Right ventricle myocardium superior (tissue), 1 donor: ENCODE results near the gene MICA. TPM values are rescaled to one million over a fixed set of nuclear protein-coding genes. Genes with fewer than 3 reads are reported as not detected.

Source experiments
- microRNA-seq: library from miRNA; unstranded; fragments of <30 nt; microRNA quantifications from one replicate; pipeline ENCODE4 v1.2.0, GENCODE V29; 2020
- total RNA-seq: library from RNA; stranded (reverse); fragmentation: NEBNext Ultra II Directional; extraction: Animal tissue kit (Norgen Biotek cat#: 25700); gene quantifications from one replicate; pipeline ENCODE4 v1.2.1, GENCODE V29; 2021
- donor health status: DM: no; HTN: yes; CAD: no; lungs with severe emphysema.

The MICA gene
- total RNA-seq, 1 donor from 2014 or later = 9.2 TPM

Small RNAs within 50 kb of the gene (microRNA-seq; reads per million reads assigned to microRNA genes)
- gene MIR6891 = not detected

Other genes starting within 250 kb of the MICA start
- gene CCHCR1, start 245.8 kb upstream of the MICA start, total RNA-seq = 10.9 TPM
- 3.6 TPM for gene TCF19, start 245.0 kb upstream of the MICA start, total RNA-seq
- gene POU5F1, start 232.9 kb upstream of the MICA start, total RNA-seq = 0.94 TPM
- gene HLA-C, start 131.5 kb upstream of the MICA start, total RNA-seq = 156 TPM
- gene HLA-B, start 46.4 kb upstream of the MICA start, total RNA-seq = 398 TPM
- 1.3 TPM for gene MICB, start 94.5 kb downstream of the MICA start, total RNA-seq
- not detected for gene MCCD1, start 125.4 kb downstream of the MICA start, total RNA-seq
- 145 TPM for gene DDX39B, start 138.4 kb downstream of the MICA start, total RNA-seq
- 2.3 TPM for gene ATP6V1G2, start 143.0 kb downstream of the MICA start, total RNA-seq
- gene NFKBIL1, start 144.0 kb downstream of the MICA start, total RNA-seq = 9.2 TPM
- gene LTA, start 168.7 kb downstream of the MICA start, total RNA-seq = not detected
- 0.59 TPM for gene TNF, start 172.0 kb downstream of the MICA start, total RNA-seq
- gene LTB, start 178.8 kb downstream of the MICA start, total RNA-seq = not detected
- 5.5 TPM for gene LST1, start 182.7 kb downstream of the MICA start, total RNA-seq
- gene NCR3, start 189.4 kb downstream of the MICA start, total RNA-seq = not detected
- 17.7 TPM for gene AIF1, start 211.6 kb downstream of the MICA start, total RNA-seq
- gene PRRC2A, start 217.1 kb downstream of the MICA start, total RNA-seq = 69.1 TPM
- 253 TPM for gene BAG6, start 249.1 kb downstream of the MICA start, total RNA-seq